ENCODE data around the gene PITPNC1.

DNA sequence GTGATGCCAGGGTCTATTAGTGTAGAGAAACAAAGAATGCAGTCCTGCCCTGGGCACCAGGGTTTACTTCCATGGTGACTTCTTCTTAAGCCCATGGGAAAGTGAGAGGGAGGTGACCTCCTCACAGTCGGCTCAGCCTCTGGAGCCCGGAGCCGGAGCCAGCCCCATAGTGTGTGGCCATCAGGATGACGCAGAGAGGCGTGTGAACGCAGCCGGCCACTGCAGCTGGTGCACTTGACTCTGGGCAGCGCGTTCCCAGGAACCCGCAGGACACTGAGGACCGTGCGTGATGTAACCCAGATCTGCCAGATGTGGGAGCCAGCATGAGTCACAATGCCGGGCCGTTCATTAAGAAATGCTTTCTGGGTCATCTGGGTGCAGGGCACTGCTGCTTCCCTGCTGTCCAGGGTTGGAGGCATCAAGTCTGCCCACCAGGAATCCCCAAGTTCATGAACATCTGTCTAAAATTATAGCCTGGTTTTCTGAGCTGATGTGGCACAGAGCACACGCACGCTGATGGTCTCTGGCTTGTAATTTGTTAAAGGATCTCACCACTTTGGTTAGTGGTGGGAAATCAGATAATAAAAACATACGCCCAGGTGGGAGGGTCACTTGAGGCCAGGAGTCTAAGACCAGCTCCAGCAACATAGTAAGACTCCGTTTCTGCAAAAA lies 114.1 kb downstream of the PITPNC1 start:
- TF ChIP-seq, protein P1, sequence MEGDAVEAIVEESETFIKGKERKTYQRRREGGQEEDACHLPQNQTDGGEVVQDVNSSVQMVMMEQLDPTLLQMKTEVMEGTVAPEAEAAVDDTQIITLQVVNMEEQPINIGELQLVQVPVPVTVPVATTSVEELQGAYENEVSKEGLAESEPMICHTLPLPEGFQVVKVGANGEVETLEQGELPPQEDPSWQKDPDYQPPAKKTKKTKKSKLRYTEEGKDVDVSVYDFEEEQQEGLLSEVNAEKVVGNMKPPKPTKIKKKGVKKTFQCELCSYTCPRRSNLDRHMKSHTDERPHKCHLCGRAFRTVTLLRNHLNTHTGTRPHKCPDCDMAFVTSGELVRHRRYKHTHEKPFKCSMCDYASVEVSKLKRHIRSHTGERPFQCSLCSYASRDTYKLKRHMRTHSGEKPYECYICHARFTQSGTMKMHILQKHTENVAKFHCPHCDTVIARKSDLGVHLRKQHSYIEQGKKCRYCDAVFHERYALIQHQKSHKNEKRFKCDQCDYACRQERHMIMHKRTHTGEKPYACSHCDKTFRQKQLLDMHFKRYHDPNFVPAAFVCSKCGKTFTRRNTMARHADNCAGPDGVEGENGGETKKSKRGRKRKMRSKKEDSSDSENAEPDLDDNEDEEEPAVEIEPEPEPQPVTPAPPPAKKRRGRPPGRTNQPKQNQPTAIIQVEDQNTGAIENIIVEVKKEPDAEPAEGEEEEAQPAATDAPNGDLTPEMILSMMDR (IDR thresholded peaks at IDR 0.05) = no peak
- no peak for TF ChIP-seq POLR2A (IDR thresholded peaks at IDR 0.05; ENCODE audit: low read depth)
- TF ChIP-seq POLR2AphosphoS5 (IDR thresholded peaks at IDR 0.05) = peak; percentile 95 to 98
- TF ChIP-seq EP300 (IDR thresholded peaks at IDR 0.05) = peak; percentile 87

All from esophagus muscularis mucosa (tissue), 4 donors.